HG03097 (cell line): Measurements from ENCODE around the gene NFATC1.

Source experiments
- ATAC-seq: cut with Tn5 transposase; IDR thresholded peaks from one replicate; pipeline ENCODE4 v1.9.1; 2021; ENCODE audit not compliant: unreplicated experiment, low FRiP score

The NFATC1 gene

GRCh38 chr18:79395761-79396404, at the start of gene NFATC1:
TSS of gene NFATC1 (plus strand) at chr18:79395930. CDS start at chr18:79396225, 295 bp downstream.
- no peak for ATAC-seq

- ATAC-seq, result no peak
Observed at GRCh38 chr18:79345981-79346380, 49.7 kb upstream of the NFATC1 start.

- ATAC-seq, result no peak
Observed at GRCh38 chr18:79348066-79348465, 47.7 kb upstream of the NFATC1 start.

GRCh38 chr18:79352432-79352831, 43.3 kb upstream of the NFATC1 start:
- no peak for ATAC-seq

GRCh38 chr18:79353267-79353666, 42.5 kb upstream of the NFATC1 start:
- ATAC-seq, result no peak

GRCh38 chr18:79354350-79354749, 41.4 kb upstream of the NFATC1 start:
- ATAC-seq, result no peak

- ATAC-seq, result no peak
Observed at GRCh38 chr18:79355433-79356335, 40.0 kb upstream of the NFATC1 start.

GRCh38 chr18:79356435-79356834, 39.3 kb upstream of the NFATC1 start:
- peak; percentile 74 for ATAC-seq

GRCh38 chr18:79360933-79361332, 34.8 kb upstream of the NFATC1 start:
- ATAC-seq, result no peak

GRCh38 chr18:79361766-79362522, 33.8 kb upstream of the NFATC1 start:
- no peak for ATAC-seq

GRCh38 chr18:79365701-79366100, 30.0 kb upstream of the NFATC1 start:
- ATAC-seq, result no peak

- no peak for ATAC-seq
Observed at GRCh38 chr18:79366177-79367094, 29.3 kb upstream of the NFATC1 start.

- ATAC-seq, result no peak
Observed at GRCh38 chr18:79367480-79367879, 28.2 kb upstream of the NFATC1 start.

GRCh38 chr18:79367989-79368388, 27.7 kb upstream of the NFATC1 start:
- no peak for ATAC-seq

GRCh38 chr18:79368681-79369080, 27.0 kb upstream of the NFATC1 start:
- no peak for ATAC-seq

GRCh38 chr18:79371561-79372121, 24.1 kb upstream of the NFATC1 start:
- ATAC-seq, result no peak

GRCh38 chr18:79372461-79372860, 23.3 kb upstream of the NFATC1 start:
- ATAC-seq, result no peak

- no peak for ATAC-seq
Observed at GRCh38 chr18:79372991-79373390, 22.7 kb upstream of the NFATC1 start.

- no peak for ATAC-seq
Observed at GRCh38 chr18:79373736-79374135, 22.0 kb upstream of the NFATC1 start.
